ENCODE results near the gene DHRS7. TPM values are rescaled to one million over a fixed set of nuclear protein-coding genes. Genes with fewer than 3 reads are reported as not detected.

The DHRS7 gene, protein sequence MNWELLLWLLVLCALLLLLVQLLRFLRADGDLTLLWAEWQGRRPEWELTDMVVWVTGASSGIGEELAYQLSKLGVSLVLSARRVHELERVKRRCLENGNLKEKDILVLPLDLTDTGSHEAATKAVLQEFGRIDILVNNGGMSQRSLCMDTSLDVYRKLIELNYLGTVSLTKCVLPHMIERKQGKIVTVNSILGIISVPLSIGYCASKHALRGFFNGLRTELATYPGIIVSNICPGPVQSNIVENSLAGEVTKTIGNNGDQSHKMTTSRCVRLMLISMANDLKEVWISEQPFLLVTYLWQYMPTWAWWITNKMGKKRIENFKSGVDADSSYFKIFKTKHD
- total RNA-seq, result 85.1 and 94.7 TPM in 2 replicates

DNA sequence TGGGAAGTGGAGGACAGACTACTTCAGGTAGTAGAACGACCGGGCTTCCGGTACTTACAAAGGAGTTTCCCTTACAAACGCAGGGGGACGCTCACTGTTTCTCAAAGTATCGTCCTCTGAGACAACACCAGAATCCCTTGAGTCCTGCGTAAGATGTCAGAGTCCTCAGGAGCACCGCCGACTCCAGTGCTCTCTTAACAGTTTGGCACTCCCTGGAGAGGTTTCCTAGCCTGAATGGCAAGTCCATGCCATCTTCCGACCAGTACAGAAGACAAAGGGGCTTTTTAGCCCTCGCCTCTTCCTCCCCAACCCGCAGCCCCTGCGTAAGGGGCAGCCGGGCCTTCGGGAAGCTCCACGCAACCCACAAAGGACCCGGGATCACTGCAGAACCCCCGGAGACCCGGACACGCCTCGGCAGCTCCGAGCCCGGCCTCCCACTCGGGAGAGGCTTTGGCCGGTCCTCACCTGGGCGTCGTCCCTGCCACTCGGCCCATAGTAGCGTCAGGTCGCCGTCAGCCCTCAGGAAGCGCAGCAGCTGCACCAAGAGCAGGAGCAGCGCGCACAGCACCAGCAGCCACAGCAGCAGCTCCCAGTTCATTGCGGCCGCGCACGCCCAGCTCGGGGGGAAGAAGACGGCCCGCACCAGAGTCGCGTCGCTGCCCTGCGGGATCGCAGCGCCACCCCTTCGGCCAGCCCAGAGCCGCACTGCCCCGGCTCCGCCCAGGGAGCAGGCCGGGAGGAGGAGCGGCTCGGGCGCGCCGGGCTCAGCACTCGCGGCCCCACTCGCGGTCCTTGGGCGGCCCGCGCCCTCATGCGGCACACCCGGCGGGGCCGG, at the start of gene DHRS7:
Gene DHRS7 (minus strand): TSS at position 687 of the 835 bp plus-strand sequence. CDS start 89 bp downstream, at position 598.

Other genes starting within 250 kb of the DHRS7 start
- gene LRRC9, start 245.3 kb downstream of the DHRS7 start, total RNA-seq, result not detected in 2 replicates
- 71.3 and 98.1 TPM in 2 replicates for gene PCNX4, start 73.5 kb downstream of the DHRS7 start, total RNA-seq
- gene PPM1A, start 83.8 kb upstream of the DHRS7 start, total RNA-seq, result 22.6 and 32.6 TPM in 2 replicates

Data from regular cardiac myocyte (primary cell).